ENCODE data around the gene TNNI3K. TPM values are rescaled to one million over a fixed set of nuclear protein-coding genes. Genes with fewer than 3 reads are reported as not detected.

TNNI3K gene
- total RNA-seq, 4 donors from 2014 or later, result 0.73 to 2.0 TPM; not detected in 2

- H3K9me3 ChIP-seq, result no peaks in the 10 kb centered on the region
- WGBS, 2 donors, result 89% methylated on average over 6 of the region's 6 CpGs
- TF ChIP-seq CTCF (IDR thresholded peaks at IDR 0.05) (no peak), POLR2A (IDR thresholded peaks at IDR 0.05) (no peak)
- no peaks in the 10 kb centered on the region for H3K36me3 ChIP-seq
- peaks cover 0 to 4% of the 10 kb centered on the region in 2 donors for H3K4me1 ChIP-seq
- intact Hi-C loops (cut with DNase I), result no loop called here
- no peaks in the 10 kb centered on the region for H3K27me3 ChIP-seq
- H3K27ac ChIP-seq, result no peak overlapping the region
- DNase-seq, result no peak
- no peak overlapping the region for H3K4me3 ChIP-seq (replicated peaks in 1 of 3)
Measured at GRCh38 chr1:74324684-74325448, 89.7 kb downstream of the TNNI3K start.

GRCh38 chr1:74328851-74329250 is 93.7 kb downstream of the TNNI3K start:
- TF ChIP-seq POLR2A (IDR thresholded peaks at IDR 0.05) (no peak), CTCF (IDR thresholded peaks at IDR 0.05) (no peak)
- Histone ChIP-seq H3K27me3 (no peaks in the 10 kb centered on the region), H3K36me3 (no peaks in the 10 kb centered on the region), H3K9me3 (no peaks in the 10 kb centered on the region), H3K4me3 (replicated peaks in 1 of 3) (no peak overlapping the region), H3K27ac (no peak overlapping the region), H3K4me1 (peaks cover 1 to 15% of the 10 kb centered on the region in 2 donors)
- intact Hi-C loops (cut with DNase I), result no loop called here
- no peak for DNase-seq

GRCh38 chr1:74333244-74333643 is 98.1 kb downstream of the TNNI3K start:
- peaks cover 0 to 20% of the 10 kb centered on the region in 2 donors for H3K4me1 ChIP-seq
- H3K36me3 ChIP-seq, result no peaks in the 10 kb centered on the region
- H3K27ac ChIP-seq, result no peak overlapping the region
- DNase-seq, result peak; percentile 24 to 39
- TF ChIP-seq CTCF (IDR thresholded peaks at IDR 0.05) (no peak), POLR2A (IDR thresholded peaks at IDR 0.05) (no peak)
- 32 to 38% methylated on average over 2 of the region's 2 CpGs for WGBS, 2 donors
- intact Hi-C loops (cut with DNase I), result no loop called here
- no peaks in the 10 kb centered on the region for H3K9me3 ChIP-seq
- no peaks in the 10 kb centered on the region for H3K27me3 ChIP-seq
- H3K4me3 ChIP-seq (replicated peaks in 1 of 3), result no peak overlapping the region

GRCh38 chr1:74334147-74334546 is 99.0 kb downstream of the TNNI3K start:
- TF ChIP-seq CTCF (IDR thresholded peaks at IDR 0.05) (no peak), POLR2A (IDR thresholded peaks at IDR 0.05) (no peak)
- no peaks in the 10 kb centered on the region for H3K9me3 ChIP-seq
- peaks cover 0 to 20% of the 10 kb centered on the region in 2 donors for H3K4me1 ChIP-seq
- no peaks in the 10 kb centered on the region for H3K27me3 ChIP-seq
- no peak for DNase-seq
- intact Hi-C loops (cut with DNase I), result no loop called here
- H3K36me3 ChIP-seq, result no peaks in the 10 kb centered on the region
- no peak overlapping the region for H3K4me3 ChIP-seq (replicated peaks in 1 of 3)
- no peak overlapping the region for H3K27ac ChIP-seq

- no peak for DNase-seq
- no peaks in the 10 kb centered on the region for H3K4me1 ChIP-seq
- TF ChIP-seq CTCF (IDR thresholded peaks at IDR 0.05), result no peak
- no peak for TF ChIP-seq POLR2A (IDR thresholded peaks at IDR 0.05)
- H3K9me3 ChIP-seq, result no peaks in the 10 kb centered on the region
- H3K36me3 ChIP-seq, result no peaks in the 10 kb centered on the region
- H3K27me3 ChIP-seq, result no peaks in the 10 kb centered on the region
- no peak overlapping the region for H3K4me3 ChIP-seq (replicated peaks in 1 of 3)
- no peak overlapping the region for H3K27ac ChIP-seq
- intact Hi-C loops (cut with DNase I), result no loop called here
- WGBS, 2 donors, result 69 to 71% methylated on average over 2 of the region's 2 CpGs
Measured at GRCh38 chr1:74340656-74341055, 105.5 kb downstream of the TNNI3K start.

All from thyroid gland (tissue), 4 donors.